ENCODE measurements around the gene TIMM10B. TPM values are rescaled to one million over a fixed set of nuclear protein-coding genes. Genes with fewer than 3 reads are reported as not detected.

Gene TIMM10B
- total and polyA plus RNA-seq, 7 donors: 12.5 to 32.8 (median 16.5) TPM

DNA sequence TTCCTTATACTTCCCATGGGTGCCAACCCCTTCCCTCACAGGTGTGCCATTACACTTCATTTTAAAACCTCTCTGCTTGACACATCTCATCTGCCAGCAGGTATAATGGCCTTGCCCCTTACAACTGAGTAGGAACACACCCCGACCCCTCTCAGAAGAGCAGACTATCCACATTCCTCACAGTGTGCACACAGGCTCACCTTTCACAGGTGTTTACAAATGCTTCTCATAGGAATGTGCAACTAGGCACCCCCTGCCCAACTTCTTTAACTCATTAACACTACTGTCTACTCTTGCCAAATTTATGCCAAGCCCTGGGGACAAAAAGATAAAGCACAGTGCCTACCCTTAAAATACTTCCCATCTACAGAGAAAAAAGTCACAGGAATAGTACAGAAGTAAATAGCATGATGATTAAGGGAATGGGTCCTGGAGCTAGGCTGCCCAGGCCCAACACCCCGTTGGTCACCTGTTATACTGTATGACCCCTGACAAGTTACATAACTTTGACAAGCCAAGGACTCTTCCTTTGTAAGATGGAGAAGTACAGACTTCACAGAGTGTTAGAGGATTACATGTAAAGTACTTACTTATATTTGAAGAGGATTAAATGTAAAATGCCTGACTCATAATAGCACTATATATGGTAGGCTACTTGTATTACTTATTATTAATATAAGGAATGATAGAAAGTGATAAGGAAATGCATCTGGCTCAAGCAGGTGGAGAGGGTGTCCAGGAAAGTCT, 22.8 kb upstream of the TIMM10B start:
- Histone ChIP-seq H3K4me1 (peaks cover 11% of the 10 kb centered on the region), H3K27me3 (ENCODE audit: insufficient read depth in 3 of 3, low read length in 2 of 3) (no peaks in the 10 kb centered on the region), H3K4me3 (no peak overlapping the region), H3K27ac (no peak overlapping the region), H3K9me3 (no peaks in the 10 kb centered on the region), H3K36me3 (ENCODE audit: insufficient read depth in 1 of 2, low read depth in 1 of 2) (peaks cover 2 to 95% of the 10 kb centered on the region in 2 donors)
- ATAC-seq: no peak
- no peak for DNase-seq
- 68 to 89% (median 76%) methylated on average over 2 of the region's 2 CpGs for WGBS, 3 donors
- intact Hi-C loops (cut with DNase I): no loop called here
- TF ChIP-seq, protein P1, sequence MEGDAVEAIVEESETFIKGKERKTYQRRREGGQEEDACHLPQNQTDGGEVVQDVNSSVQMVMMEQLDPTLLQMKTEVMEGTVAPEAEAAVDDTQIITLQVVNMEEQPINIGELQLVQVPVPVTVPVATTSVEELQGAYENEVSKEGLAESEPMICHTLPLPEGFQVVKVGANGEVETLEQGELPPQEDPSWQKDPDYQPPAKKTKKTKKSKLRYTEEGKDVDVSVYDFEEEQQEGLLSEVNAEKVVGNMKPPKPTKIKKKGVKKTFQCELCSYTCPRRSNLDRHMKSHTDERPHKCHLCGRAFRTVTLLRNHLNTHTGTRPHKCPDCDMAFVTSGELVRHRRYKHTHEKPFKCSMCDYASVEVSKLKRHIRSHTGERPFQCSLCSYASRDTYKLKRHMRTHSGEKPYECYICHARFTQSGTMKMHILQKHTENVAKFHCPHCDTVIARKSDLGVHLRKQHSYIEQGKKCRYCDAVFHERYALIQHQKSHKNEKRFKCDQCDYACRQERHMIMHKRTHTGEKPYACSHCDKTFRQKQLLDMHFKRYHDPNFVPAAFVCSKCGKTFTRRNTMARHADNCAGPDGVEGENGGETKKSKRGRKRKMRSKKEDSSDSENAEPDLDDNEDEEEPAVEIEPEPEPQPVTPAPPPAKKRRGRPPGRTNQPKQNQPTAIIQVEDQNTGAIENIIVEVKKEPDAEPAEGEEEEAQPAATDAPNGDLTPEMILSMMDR (IDR thresholded peaks at IDR 0.05): no peak

DNA sequence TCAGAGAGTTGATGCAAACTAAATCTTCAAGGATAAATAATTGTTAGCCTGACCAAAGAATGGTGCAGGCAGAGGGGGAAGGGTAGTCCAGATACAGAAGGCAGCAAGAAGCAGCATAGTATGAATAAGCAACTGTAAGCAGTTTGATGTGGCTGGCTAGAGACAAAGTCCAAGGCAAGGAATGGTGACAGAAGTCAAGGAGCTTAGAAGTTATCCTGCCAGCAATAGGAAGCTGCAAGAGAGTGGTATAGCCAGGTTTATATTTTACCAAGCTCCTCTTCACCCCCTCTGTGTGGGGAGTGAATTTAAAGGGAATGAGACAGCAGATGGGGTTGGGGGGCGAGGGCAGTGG, 22.2 kb upstream of the TIMM10B start:
- no peak overlapping the region for H3K4me3 ChIP-seq
- ATAC-seq (no peak), DNase-seq (no peak)
- H3K9me3 ChIP-seq: no peaks in the 10 kb centered on the region
- intact Hi-C loops (cut with DNase I): no loop called here
- WGBS, 3 donors: 89 to 94% (median 91%) methylated on average over 1 of the region's 1 CpG
- TF ChIP-seq, protein P1 (IDR thresholded peaks at IDR 0.05): no peak
- no peaks in the 10 kb centered on the region for H3K27me3 ChIP-seq (ENCODE audit: insufficient read depth in 3 of 3, low read length in 2 of 3)
- peaks cover 11% of the 10 kb centered on the region for H3K4me1 ChIP-seq
- no peak overlapping the region for H3K27ac ChIP-seq
- peaks cover 4 to 95% of the 10 kb centered on the region in 2 donors for H3K36me3 ChIP-seq (ENCODE audit: insufficient read depth in 1 of 2, low read depth in 1 of 2)

DNA sequence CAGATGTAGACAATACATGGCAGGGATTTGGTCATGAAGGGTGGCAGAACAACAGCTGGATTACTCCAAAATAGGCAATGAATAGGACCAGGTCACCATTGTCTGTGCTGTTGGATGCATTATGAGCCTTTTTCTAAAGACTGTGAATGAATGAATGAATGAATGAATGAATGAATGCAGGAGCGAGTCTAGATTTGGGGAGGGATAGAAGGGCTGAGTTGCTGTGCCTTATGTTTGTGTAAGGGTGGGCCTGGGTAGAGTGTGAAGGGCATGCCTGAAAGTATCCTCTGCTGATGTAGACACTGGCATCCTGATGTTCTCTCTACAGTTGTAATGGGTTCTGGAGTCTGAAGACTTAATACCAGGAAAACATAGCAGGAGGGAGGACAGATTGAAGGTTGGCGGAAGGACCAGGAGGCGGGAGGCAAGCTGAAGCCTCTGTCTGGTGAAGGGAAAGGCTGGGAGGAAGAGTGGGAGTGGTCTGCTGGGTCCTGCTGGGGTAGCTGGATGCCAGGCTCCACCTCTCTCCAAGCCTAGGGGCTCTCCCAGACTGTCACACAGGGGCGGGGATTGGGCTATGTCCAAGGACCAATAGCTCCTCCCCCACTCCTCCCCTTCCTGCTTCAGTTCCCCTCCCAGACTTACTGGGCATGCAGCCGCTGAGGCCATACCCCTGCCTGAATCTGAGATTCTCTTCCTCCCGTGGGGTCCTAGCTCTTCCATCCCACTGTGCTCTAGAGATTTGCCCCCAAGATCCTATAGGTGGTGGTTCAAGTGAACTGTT, 12.4 kb upstream of the TIMM10B start:
- H3K9me3 ChIP-seq: no peaks in the 10 kb centered on the region
- no peak overlapping the region for H3K4me3 ChIP-seq
- ATAC-seq (peak; percentile 16 to 50 (median 46)), DNase-seq (peak; percentile 84 to 92)
- peak overlapping the region; percentile 58 for H3K27ac ChIP-seq
- H3K27me3 ChIP-seq (ENCODE audit: insufficient read depth in 3 of 3, low read length in 2 of 3): no peaks in the 10 kb centered on the region
- WGBS, 3 donors: 28 to 53% (median 43%) methylated on average over 5 to 6 of the region's 6 CpGs
- H3K36me3 ChIP-seq (ENCODE audit: insufficient read depth in 1 of 2, low read depth in 1 of 2): peaks cover 3 to 20% of the 10 kb centered on the region in 2 donors
- H3K4me1 ChIP-seq: peaks cover 26% of the 10 kb centered on the region
- intact Hi-C loops (cut with DNase I): no loop called here
- TF ChIP-seq, protein P1 (IDR thresholded peaks at IDR 0.05): no peak

DNA sequence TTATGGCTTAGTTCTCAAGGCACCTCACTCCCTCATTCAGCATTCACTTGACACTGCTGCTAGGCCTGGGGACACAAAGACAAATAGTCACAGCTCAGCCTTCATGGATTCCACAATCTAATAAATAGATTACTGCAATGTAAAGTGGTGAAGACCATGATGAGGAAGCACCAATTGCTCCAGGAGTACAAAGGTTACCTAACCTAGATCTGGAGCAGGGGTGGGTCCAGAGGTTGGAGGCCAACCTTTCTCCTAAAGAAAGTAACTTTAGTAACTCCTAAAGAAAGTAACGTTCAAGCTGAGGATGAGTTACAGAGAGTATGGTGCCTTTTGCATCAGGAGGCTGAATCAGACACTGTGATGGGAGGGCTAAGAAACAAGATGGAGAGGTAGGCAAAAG, 11.7 kb upstream of the TIMM10B start:
- 85 to 91% (median 88%) methylated on average over 1 of the region's 1 CpG for WGBS, 3 donors
- Histone ChIP-seq H3K4me1 (peaks cover 26% of the 10 kb centered on the region), H3K4me3 (no peak overlapping the region), H3K9me3 (no peaks in the 10 kb centered on the region), H3K27me3 (ENCODE audit: insufficient read depth in 3 of 3, low read length in 2 of 3) (no peaks in the 10 kb centered on the region), H3K27ac (peak overlapping the region; percentile 58), H3K36me3 (ENCODE audit: insufficient read depth in 1 of 2, low read depth in 1 of 2) (peaks cover 0 to 13% of the 10 kb centered on the region in 2 donors)
- no peak for ATAC-seq
- intact Hi-C loops (cut with DNase I): no loop called here
- DNase-seq: no peak
- TF ChIP-seq, protein P1 (IDR thresholded peaks at IDR 0.05): no peak
